K562 (cell line): ENCODE results near the gene PAQR7. TPM values are rescaled to one million over a fixed set of nuclear protein-coding genes. Genes with fewer than 3 reads are reported as not detected.

Experiments
- ATAC-seq: fragments of 200-7000 bp; cut with Tn5 transposase; 3 replicates; pipeline ENCODE4 v1.9.1; 2020; ENCODE audit warnings: moderate library complexity
- BruUV-seq: library from RNA; stranded (reverse); fragments of 400-500 nt; replicated peaks from 2 replicates; lab custom pipeline; 2021; lab: Mats Ljungman, UMichigan
- CTCF ChIA-PET: fragments of 300-600 bp; formaldehyde crosslinking; extraction: SDS; loops from one replicate; lab custom pipeline; 2021; ENCODE audit warnings: low intra/inter-chr PET ratio; lab: Yijun Ruan, JAX
- POLR2A ChIA-PET: fragments of 300-600, 350-650 bp; sonication (Branson Sonifier 250); formaldehyde crosslinking; extraction: SDS; loops from one replicate; lab custom pipeline; 2021; ENCODE audit warnings: antibody characterized with exemption, inconsistent platforms; lab: Yijun Ruan, JAX
- DNase-seq, 4 experiments: peaks; one replicate each; pipeline versions ENCODE4 v3.0.0 to v3.0.0-alpha.2; 2011 to 2018; ENCODE audit warnings: low spot score in 3 of 4, mixed read lengths in 3 of 4; ENCODE audit errors: extremely low read depth in 1 of 4
- FAIRE-seq: peaks from 2 replicates; lab custom pipeline; 2011; peaks lifted over from hg19 to GRCh38; lab: Jason Lieb, UNC
- H2AFZ ChIP-seq: 2 replicates; pipeline ENCODE4 v1.6.0; 2011; ENCODE audit warnings: low read depth, low read length, control low read depth, inconsistent platforms
- H3K27ac ChIP-seq: fragments of 200-600 bp; 3 replicates; pipeline ENCODE4 v1.8.0; 2011; ENCODE audit warnings: low read depth, mild to moderate bottlenecking, control low read depth, inconsistent platforms, low read length, moderate library complexity, mixed read lengths; ENCODE audit errors: extremely low read depth
- H3K27me3 ChIP-seq, 2 experiments: fragments of 300-600 bp in 1 of 2; 2 replicates in 1 of 2; 3 replicates in 1 of 2; pipeline versions ENCODE4 v1.6.0 to v1.8.0; 2011; ENCODE audit warnings: inconsistent platforms in 2 of 2, low read length in 2 of 2, mild to moderate bottlenecking in 1 of 2, mixed read lengths in 1 of 2, moderate library complexity in 1 of 2; ENCODE audit not compliant: control insufficient read depth in 2 of 2, insufficient read depth in 2 of 2
- H3K36me3 ChIP-seq: fragments of 300-600 bp; 3 replicates; pipeline ENCODE4 v1.8.0; 2011; ENCODE audit warnings: mild to moderate bottlenecking, low read length, inconsistent platforms; ENCODE audit not compliant: control insufficient read depth, insufficient read depth
- H3K4me1 ChIP-seq, 2 experiments: fragments of 200-600 bp in 1 of 2; replicated peaks in 1 of 2; 2 replicates in 1 of 2; 3 replicates in 1 of 2; pipeline versions ENCODE4 v1.5.1 to v1.8.0; 2011; ENCODE audit warnings: inconsistent platforms in 2 of 2, low read length in 2 of 2, mild to moderate bottlenecking in 1 of 2, mixed read lengths in 1 of 2, moderate library complexity in 1 of 2; ENCODE audit not compliant: control insufficient read depth in 2 of 2, insufficient read depth in 2 of 2
- H3K4me2 ChIP-seq: 2 replicates; pipeline ENCODE4 v1.6.1; 2011; ENCODE audit warnings: low read length, control low read depth, inconsistent platforms, mixed read lengths; ENCODE audit not compliant: insufficient read depth
- H3K4me3 ChIP-seq: fragments of 200-600 bp; sonication (generic), shearing (Covaris generic); 2 replicates; pipeline ENCODE4 v1.5.1; 2016; ENCODE audit warnings: control low read depth, inconsistent platforms
- H3K79me2 ChIP-seq: fragments of 200-600 bp; 3 replicates; pipeline ENCODE4 v1.8.0; 2011; ENCODE audit warnings: low read length, inconsistent platforms; ENCODE audit not compliant: control insufficient read depth, insufficient read depth
- H3K9ac ChIP-seq, 2 experiments: 2 replicates each; pipeline versions ENCODE4 v1.6.0 to v1.6.1; 2011; ENCODE audit warnings: low read depth in 2 of 2, low read length in 2 of 2, control low read depth in 1 of 2, inconsistent platforms in 1 of 2, mild to moderate bottlenecking in 1 of 2, mixed read lengths in 1 of 2; ENCODE audit not compliant: insufficient read depth in 1 of 2
- H3K9me1 ChIP-seq: one replicate; pipeline ENCODE4 v1.6.0; 2011; ENCODE audit warnings: inconsistent platforms, mild to moderate bottlenecking, low read length, moderate library complexity; ENCODE audit not compliant: control insufficient read depth, insufficient read depth
- H3K9me3 ChIP-seq: replicated peaks from 2 replicates; pipeline ENCODE4 v1.5.1; 2011; ENCODE audit warnings: low read depth, low read length, inconsistent platforms; ENCODE audit not compliant: control insufficient read depth, insufficient read depth
- H4K20me1 ChIP-seq: replicated peaks from 2 replicates; pipeline ENCODE4 v1.6.1; 2011; ENCODE audit warnings: low read length, inconsistent platforms, mixed read lengths; ENCODE audit not compliant: control insufficient read depth, insufficient read depth
- CEBPZ ChIP-seq: fragments of 150-350 bp; IDR thresholded peaks from 2 replicates; pipeline ENCODE4 v1.6.1; 2014; ENCODE audit warnings: low read depth, mild to moderate bottlenecking, low read length, borderline replicate concordance
- CREB1 ChIP-seq, 2 experiments: sonication (generic) in 1 of 2; formaldehyde crosslinking in 1 of 2; IDR thresholded peaks; 2 replicates each; pipeline versions ENCODE4 v1.6.1 to v1.8.0; 2012 to 2022; ENCODE audit warnings: inconsistent platforms in 1 of 2, mild to moderate bottlenecking in 1 of 2, missing genetic modification reagents in 1 of 2, moderate library complexity in 1 of 2
- EP300 ChIP-seq: IDR thresholded peaks from 2 replicates; pipeline ENCODE4 v1.6.1; 2012; ENCODE audit warnings: low read length, improper control_type of control experiment
- FOXA1 ChIP-seq: fragments of 450-650 bp; IDR thresholded peaks from 2 replicates; pipeline ENCODE4 v1.6.1; 2016; ENCODE audit warnings: mild to moderate bottlenecking, borderline replicate concordance
- GATAD2A ChIP-seq: fragments of 450-650 bp; IDR thresholded peaks from 2 replicates; pipeline ENCODE4 v1.6.1; 2017
- HDAC6 ChIP-seq: IDR thresholded peaks from 2 replicates; pipeline ENCODE4 v1.6.1; 2012; ENCODE audit warnings: low read depth, mild to moderate bottlenecking, control low read depth, inconsistent platforms, low read length, moderate library complexity
- IRF9 ChIP-seq: fragments of 450-650 bp; IDR thresholded peaks from 2 replicates; pipeline ENCODE4 v1.6.1; 2016; ENCODE audit warnings: missing biosample characterization, missing genetic modification characterization
- MYC ChIP-seq, 2 experiments: fragments of 250-450 bp in 1 of 2; sonication (Bioruptor Pico) in 1 of 2; IDR thresholded peaks; 2 replicates each; pipeline versions ENCODE4 v1.5.1 to v1.6.1; 2012 to 2021; ENCODE audit warnings: low read depth in 2 of 2, borderline replicate concordance in 1 of 2, improper control_type of control experiment in 1 of 2, low read length in 1 of 2, mild to moderate bottlenecking in 1 of 2, moderate library complexity in 1 of 2
- SAP30 ChIP-seq: fragments of 200-600 bp; sonication (generic); IDR thresholded peaks from 2 replicates; pipeline ENCODE4 v1.6.1; 2012; ENCODE audit warnings: borderline replicate concordance, low read depth, mild to moderate bottlenecking, moderate library complexity, low read length, control low read depth, inconsistent platforms; ENCODE audit not compliant: insufficient read depth, poor library complexity, severe bottlenecking
- SPI1 ChIP-seq: IDR thresholded peaks from 2 replicates; pipeline ENCODE4 v1.6.1; 2011; ENCODE audit warnings: low read depth, low read length, control low read depth, borderline replicate concordance
- TSHZ1 ChIP-seq: fragments of 250-450 bp; sonication (Bioruptor Pico); IDR thresholded peaks from 2 replicates; pipeline ENCODE4 v1.4.0; 2020; ENCODE audit warnings: mild to moderate bottlenecking, moderate library complexity
- ZNF436 ChIP-seq: fragments of 250-450, 450-650 bp; sonication (Bioruptor Pico); formaldehyde crosslinking; IDR thresholded peaks from 2 replicates; pipeline ENCODE4 v1.7.0; 2020; ENCODE audit warnings: mild to moderate bottlenecking
- WGBS: fragments of 100-300 bp; shearing (Covaris generic); methylation state at CpG from one replicate; pipeline ENCODE4 v1.1.6; 2016; ENCODE audit warnings: low coverage, mixed read lengths; ENCODE audit not compliant: insufficient coverage; ENCODE audit errors: missing lambda C conversion rate; 5-methylcytosine and 5-hydroxymethylcytosine counted together
- in situ Hi-C: fragments of 300-500 bp; cut with MboI; formaldehyde crosslinking; loops from 4 replicates; pipeline ENCODE4 v1.15.0; 2018; ENCODE audit warnings: inconsistent platforms, mixed read lengths
- intact Hi-C: fragments of 100-400 bp; cut with micrococcal nuclease; formaldehyde crosslinking; loops from 2 replicates; pipeline ENCODE4 v1.14.2; 2022
- polyA plus RNA-seq, 8 experiments: library from polyadenylated mRNA; depleted of rRNA in 4 of 8; stranded (reverse) in 5 of 8; unstranded in 3 of 8; fragments of >200 nt; fragmentation: Nextera tagmentation in 2 of 8; fragmentation: Illumina TruSeq in 1 of 8; extraction: Ambion mirVana in 2 of 8; extraction: Trizol in 1 of 8; gene quantifications; 2 replicates each; pipeline versions ENCODE4 v1.2.1 to v1.2.3, GENCODE V29; 2011 to 2014; ENCODE audit warnings: inconsistent platforms in 1 of 8, missing spikeins in 1 of 8
- total RNA-seq, 7 experiments: library from RNA; depleted of rRNA in 6 of 7; stranded (reverse); fragments of >200 nt in 6 of 7; fragmentation: Illumina TruSeq in 2 of 7; extraction: Trizol in 2 of 7; gene quantifications; 2 replicates each; pipeline versions ENCODE4 v1.2.1 to v1.2.3, GENCODE V29; 2011 to 2021; ENCODE audit warnings: low replicate concordance in 1 of 7

Gene PAQR7
- total and polyA plus RNA-seq, 9 of the 15 experiments (the other 6 are each of a cell fraction or from before 2014, with no cell fraction given) = 1.1 to 5.2 (median 2.6) TPM

GRCh38 chr1:25831569-25832196 lies 43.8 kb downstream of the PAQR7 start:
- no peaks in the 10 kb centered on the region for H3K9me3 ChIP-seq
- H3K27ac ChIP-seq = peak overlapping the region; percentile 31; the same call in 2 of the 3 replicates
- WGBS = 13% methylated on average over 5 of the region's 5 CpGs
- in situ Hi-C loops (no loop called here), intact Hi-C loops (no loop called here)
- H2AFZ ChIP-seq = no peak overlapping the region
- H3K4me1 ChIP-seq = peaks cover 10 to 25% of the 10 kb centered on the region in 2 experiments; a peak in 4 of 5 replicates
- ChIA-PET POLR2A (interaction anchor here (0.6 to 11.2 kb wide), 13 partner anchors 11 to 626 kb away, joined by 3 to 108 read pairs (median 3); partner anchors contain the start of genes MTFR1L and PAQR7), CTCF (interaction anchor here (0.6 kb wide), 1 partner anchor 11 kb away, joined by 3 read pairs; no protein-coding TSS in a partner anchor)
- ATAC-seq = peak; percentile 43
- H4K20me1 ChIP-seq = peaks cover 12% of the 10 kb centered on the region; the same call in 1 of the 2 replicates
- peak; percentile 56 for FAIRE-seq
- peaks cover 40% of the 10 kb centered on the region for H3K79me2 ChIP-seq
- BruUV-seq = no TSS peak
- no peaks in the 10 kb centered on the region for H3K27me3 ChIP-seq
- peak in 2 of 4 experiments; percentile 43 to 63 for DNase-seq
- no peaks in the 10 kb centered on the region for H3K9me1 ChIP-seq
- 0 out of 2 replicates have a peak overlapping the region, but pooled peaks have one; percentile 5 for H3K4me2 ChIP-seq
- H3K9ac ChIP-seq = no peak overlapping the region; a peak in 1 of 4 replicates
- H3K4me3 ChIP-seq = no peak overlapping the region
- peaks cover 98% of the 10 kb centered on the region for H3K36me3 ChIP-seq
- TF ChIP-seq EP300 (peak; percentile 13; the same call in 1 of the 2 replicates), CEBPZ (no peak), TSHZ1 (CRISPR knock-in tag) (no peak), GATAD2A (no peak), HDAC6 (no peak), FOXA1 (no peak), ZNF436 (CRISPR knock-in tag) (no peak), SAP30 (no peak), MYC (IDR thresholded peaks at IDR 0.05; ENCODE audit: low read depth, low read length) (0 out of 2 replicates have a peak, but pooled peaks have one; percentile 11), MYC (CRISPR knock-in tag; IDR thresholded peaks at IDR 0.05; ENCODE audit: borderline replicate concordance, low read depth) (no peak), CREB1 (IDR thresholded peaks at IDR 0.05) (no peak), CREB1 (CRISPR knock-in tag; IDR thresholded peaks at IDR 0.05) (no peak), SPI1 (no peak), IRF9 (tag) (no peak)
